GM19023 (cell line): ENCODE results near the gene DTD2.
"Not testable (repeated sequence)": the region's sequence is repeated elsewhere in the genome, so short reads cannot be mapped to it uniquely, and the experiment has no call there.

ENCODE experiments used
- ATAC-seq: cut with Tn5 transposase; IDR thresholded peaks from one replicate; pipeline ENCODE4 v1.9.1; 2021; ENCODE audit warnings: mild to moderate bottlenecking, moderate library complexity; ENCODE audit not compliant: unreplicated experiment

DTD2 gene

DNA sequence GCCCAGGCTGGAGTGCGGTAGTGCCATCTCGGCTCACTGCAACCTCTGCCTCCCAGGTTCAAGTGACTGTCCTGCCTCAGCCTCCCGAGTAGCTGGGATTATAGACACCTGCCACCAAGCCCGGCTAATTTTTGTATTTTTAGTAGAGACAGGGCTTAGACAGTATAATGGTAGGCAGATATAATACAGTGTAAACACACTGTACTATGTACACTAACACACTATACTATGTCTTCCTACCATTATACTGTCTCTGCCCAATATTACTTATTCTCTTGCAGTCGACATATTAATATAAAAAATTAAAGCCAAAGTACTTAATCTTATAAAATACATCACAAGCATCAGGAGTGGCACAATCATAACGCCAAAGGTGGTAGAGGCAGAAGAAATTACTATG lies 15.0 kb downstream of the DTD2 start:
- no peak for ATAC-seq

DNA sequence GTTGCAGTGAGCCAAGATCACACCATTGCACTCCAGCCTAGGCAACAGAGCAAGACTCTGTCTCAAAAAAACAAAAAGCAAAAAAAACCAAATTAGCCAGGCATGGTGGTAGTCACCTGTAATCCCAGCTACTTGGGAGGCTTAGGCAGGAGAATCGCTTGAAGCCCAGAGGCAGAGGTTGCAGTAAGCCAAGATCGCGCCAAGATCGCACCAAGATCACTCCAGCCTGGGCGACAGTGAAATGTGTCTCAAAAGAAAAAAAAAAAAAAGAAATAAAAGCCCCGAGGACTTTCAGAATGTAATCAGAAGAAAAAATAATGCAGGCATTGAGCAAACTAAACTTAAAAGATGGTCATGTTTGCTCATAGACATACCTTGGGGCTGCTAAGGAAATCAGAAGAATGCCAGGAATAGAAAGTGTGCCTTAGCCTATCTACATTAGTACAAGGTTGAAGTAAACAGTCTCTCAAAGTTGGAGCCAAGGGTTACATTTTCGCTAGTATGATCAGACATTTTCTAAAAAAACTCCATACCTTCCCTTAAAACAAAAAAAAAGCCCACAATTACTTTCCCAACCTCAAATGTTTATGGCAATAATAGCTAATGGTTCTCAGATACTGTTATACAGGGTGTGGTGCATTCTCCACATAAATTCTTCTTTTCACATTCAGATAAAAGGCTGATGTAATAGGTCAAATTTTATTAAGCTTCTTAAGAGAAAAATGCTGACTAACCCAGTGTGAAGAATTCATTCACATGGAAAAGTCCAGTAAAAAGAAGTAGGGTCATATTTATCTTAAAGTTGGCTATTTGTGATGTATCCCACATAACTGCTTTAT lies 15.8 kb downstream of the DTD2 start:
- ATAC-seq: no peak

DNA sequence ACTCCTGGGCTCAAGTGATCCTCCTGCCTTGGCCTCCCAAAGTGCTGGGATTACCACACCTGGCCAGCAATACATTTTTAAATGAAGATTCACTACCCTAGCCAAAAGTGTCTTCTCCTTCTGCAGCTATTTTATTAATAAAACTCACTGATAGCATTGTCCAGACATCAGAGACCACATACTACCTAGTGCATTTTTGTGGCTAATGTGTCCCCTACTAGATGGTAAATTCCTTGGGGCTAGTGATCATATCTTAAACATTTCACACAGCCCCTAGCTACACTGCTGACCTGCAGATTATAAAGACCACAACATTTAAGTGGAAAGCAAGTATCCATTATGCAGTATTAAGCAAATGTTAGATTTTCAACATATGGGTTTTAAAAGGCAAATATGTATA lies 17.0 kb downstream of the DTD2 start:
- ATAC-seq: no peak

DNA sequence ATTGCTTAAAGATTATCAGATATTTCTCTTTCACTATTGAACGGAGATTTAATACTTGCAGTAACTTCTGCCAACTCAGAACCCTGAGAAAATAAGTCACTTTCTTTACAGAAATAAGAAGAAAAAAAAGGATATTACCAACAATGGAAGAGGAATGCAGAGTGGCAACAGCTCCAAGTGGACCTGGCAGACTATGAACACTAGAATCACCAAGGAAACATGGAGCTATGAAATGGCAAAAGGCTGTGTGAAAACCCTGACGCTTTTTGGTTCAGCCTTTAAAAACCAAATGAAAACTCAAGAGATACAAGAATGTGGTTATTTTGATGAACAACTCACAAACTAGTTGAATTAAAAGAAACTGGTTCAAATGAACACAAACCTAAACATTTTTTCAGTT lies 17.7 kb downstream of the DTD2 start:
- ATAC-seq: no peak

DNA sequence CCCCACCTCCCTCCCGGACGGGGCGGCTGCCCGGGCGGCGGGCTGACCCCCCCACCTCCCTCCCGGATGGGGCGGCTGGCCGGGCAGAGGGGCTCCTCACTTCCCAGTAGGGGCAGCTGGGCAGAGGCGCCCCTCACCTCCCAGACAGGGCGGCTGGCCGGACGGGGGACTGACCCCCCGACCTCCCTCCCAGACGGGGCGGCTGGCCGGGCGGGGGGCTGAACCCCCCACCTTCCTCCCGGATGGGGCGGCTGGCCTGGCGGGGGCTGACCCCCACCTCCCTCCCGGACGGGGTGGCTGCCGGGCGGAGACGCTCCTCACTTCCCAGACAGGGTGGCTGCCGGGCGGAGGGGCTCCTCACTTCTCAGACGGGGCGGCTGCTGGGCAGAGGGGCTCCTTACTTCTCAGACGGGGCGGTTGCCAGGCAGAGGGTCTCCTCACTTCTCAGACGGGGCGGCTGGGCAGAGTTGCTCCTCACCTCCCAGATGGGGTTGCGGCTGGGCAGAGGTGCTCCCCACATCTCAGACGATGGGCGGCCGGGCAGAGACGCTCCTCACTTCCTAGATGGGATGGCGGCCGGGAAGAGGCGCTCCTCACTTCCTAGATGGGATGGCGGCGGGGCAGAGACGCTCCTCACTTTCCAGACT lies 20.1 kb downstream of the DTD2 start:
- not testable (repeated sequence) for ATAC-seq

DNA sequence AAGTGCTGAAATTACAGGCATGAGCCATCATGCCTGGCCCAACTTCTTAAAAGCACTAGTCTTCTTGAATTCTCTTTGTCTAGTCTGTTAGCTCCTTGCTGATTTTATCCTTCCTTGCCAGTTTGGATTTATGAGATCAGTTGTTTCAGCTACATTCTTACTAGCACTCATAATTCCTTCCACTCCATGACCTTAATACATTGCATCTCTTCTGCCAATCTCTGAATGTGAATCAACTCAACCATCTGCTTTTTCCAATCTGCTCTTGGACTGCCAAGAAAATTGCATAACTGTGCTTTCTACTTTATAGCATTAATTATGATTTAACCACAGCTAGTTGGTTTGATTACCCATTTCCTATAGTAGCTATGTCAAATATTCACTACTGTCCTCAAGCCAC lies 22.0 kb downstream of the DTD2 start:
- no peak for ATAC-seq

DNA sequence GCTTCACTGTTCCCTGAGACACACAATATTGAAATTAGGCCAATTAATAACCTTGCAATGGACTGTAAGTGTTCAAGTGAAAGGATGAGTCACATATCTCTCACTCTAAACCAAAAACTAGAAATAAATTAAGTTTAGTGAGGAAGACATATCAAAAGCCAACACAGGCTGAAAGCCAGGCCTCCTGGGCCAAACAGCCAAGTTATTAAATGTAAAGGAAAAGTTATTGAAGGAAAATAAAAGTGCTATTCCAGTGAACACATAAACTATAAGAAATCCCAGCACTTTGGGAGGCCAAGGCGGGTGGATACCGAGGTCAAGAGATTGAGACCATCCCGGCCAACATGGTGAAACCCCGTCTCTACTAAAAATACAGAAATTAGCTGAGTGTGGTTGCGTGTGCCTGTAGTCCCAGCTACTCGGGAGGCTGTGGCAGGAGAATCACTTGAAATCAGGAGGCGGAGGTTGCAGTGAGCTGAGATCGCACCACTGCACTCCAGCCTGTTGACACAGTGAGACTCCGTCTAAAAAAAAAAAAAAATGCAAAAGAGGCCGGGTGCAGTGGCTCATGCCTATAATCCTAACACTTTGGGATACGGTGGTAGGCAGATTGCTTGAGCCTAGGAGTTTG lies 26.6 kb downstream of the DTD2 start:
- no peak for ATAC-seq

DNA sequence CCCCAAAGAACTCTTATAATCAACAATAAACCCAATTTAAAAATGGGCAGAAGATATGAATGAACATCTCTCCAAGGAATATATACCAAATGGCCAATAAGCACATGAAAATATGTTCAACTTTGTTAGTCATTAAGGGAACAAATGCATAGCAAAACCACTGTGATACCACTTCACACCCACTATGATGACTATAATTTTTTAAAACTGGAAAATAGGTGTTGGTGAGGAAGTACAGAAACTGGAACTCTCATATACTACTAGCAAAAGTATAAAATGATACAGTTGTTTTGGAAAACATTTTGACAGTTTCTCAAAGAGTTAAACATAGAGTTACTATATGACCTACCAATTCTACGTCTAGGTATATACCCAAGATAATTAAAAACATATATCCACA lies 27.5 kb downstream of the DTD2 start:
- ATAC-seq: no peak

DNA sequence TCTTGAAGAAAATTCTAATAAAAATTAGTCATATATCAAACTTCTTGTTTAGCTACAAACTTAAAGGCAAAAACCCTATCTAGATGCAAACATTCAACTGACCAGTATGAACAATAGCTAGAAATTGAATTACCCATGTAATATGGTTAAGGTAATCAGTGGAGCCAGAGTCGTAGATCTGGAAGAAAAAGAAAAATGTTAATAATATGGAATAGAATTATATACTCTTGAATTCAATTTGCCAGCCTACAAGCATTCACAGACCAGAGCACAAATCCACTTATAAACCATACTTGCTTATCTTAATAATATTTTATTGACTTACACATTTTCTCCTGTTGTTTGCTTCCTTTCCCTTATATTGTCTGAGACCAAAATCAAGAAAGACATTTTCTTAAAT lies 29.3 kb downstream of the DTD2 start:
- ATAC-seq: no peak

DNA sequence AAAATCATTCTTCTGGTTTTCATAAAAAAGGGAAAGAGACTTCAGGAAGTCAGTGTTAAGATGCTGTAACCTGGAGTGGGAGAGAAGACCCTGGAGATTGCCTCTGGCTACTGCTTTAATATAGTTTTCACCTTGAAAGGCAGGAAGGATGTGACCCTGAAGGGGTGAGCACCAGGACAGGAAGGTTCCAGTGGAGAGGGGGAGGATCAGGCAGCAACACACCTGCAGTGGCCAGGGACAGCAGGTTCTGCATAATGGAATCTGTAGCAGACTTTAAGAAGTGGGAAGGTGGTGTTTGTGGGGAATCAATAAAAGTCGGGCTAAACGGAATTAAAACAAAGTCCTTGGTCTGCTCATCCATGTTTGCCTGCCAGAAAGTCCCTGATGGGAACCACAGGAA lies 30.6 kb downstream of the DTD2 start:
- ATAC-seq: no peak

DNA sequence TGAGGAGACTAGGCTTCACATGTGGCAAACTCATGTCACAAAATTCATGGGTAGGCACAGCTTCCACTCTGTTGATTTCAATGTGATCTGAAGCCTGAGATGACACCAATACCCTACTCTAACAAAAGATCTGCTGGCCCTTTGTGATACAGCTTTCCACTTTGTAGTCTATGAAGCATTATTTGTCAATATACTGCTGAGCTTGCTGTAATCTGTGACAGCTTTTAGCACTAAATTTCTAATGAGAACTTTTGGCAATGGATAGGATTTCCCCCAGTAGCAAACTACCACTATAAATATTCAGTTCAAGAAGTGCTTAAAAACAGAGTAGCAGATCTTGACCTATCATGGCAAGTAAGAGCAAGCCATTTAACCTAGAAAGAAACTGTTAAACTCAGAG lies 31.4 kb downstream of the DTD2 start:
- ATAC-seq: no peak

DNA sequence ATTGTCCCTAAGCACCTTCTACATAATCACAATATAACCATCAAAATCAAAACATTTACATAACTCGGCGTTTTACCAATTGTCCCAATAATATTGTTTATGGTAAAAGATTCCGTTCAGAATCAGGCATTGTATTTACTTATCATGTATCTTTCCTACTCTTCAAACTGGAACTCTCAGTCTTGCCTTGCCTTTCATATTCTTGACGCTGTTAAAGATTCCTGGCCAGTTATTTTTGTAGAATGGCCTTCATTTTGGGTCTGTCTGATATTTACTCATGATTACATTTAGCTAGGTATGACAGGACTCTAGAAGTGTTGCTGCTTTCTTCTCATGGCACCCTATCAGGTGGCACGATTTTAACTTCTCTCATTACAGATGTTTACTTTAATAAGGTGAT lies 36.1 kb downstream of the DTD2 start:
- no peak for ATAC-seq

DNA sequence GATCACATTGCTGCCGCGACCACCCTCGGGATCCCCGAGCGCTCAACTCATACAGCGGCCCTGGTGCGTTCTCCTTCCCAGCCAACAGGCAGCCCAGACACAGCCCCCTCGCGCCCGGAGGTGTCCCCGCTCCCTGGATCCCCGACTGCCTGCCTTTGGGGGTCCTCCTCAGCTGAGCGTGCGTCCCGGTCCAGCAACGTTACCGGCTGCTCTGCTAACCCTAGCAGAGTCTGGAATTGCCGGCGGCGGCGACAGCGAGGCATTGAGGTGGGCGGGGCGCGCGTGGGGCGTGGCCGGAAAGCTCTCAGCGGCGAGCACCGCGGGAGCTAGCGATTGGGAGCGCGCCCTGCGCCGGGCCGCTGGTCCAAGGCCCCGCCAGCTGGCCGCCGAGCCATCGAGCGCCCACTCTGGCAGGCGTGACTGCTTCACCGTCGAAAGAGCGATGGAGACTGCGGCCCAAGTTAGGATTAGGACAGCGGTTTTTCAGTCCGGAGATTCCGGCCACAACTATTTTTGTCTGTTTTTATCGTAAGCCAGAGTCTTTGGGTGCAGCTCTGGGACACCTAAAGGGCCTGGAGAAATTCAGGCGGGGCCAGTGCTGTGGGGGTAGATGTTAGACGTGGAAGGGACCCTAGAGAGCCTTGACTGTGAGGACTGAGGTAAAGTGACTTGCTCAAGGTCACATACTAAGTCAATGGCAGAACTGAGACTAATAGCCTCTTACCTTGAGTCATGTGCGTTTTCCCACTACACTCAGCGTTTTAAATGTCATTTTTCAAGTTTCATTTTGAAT lies 36.8 kb downstream of the DTD2 start, which contains the start of gene HEATR5A:
TSS of gene HEATR5A (minus strand) at position 232 of the 793 bp plus-strand sequence. CDS start 17,575 bp downstream, outside the sequence.
- ATAC-seq: peak; percentile 97

DNA sequence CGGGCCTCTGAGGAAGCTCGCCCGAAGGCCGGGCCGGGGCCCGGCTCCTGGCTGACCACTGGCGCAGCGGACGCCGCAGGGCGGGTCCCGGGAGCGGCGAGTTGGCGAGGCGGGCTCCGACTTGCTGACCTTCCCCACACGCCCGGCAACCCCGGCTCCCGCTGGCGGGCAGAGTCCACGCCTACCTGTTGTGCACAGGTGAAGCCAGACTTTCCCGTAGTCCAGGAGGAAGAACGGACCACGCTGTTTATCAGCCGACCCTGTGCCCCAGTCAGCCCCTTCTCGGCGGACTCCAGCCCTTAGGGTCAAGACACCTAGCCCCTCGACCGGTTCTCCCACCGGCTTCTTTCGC lies 37.4 kb downstream of the DTD2 start:
- ATAC-seq: peak; percentile 38

DNA sequence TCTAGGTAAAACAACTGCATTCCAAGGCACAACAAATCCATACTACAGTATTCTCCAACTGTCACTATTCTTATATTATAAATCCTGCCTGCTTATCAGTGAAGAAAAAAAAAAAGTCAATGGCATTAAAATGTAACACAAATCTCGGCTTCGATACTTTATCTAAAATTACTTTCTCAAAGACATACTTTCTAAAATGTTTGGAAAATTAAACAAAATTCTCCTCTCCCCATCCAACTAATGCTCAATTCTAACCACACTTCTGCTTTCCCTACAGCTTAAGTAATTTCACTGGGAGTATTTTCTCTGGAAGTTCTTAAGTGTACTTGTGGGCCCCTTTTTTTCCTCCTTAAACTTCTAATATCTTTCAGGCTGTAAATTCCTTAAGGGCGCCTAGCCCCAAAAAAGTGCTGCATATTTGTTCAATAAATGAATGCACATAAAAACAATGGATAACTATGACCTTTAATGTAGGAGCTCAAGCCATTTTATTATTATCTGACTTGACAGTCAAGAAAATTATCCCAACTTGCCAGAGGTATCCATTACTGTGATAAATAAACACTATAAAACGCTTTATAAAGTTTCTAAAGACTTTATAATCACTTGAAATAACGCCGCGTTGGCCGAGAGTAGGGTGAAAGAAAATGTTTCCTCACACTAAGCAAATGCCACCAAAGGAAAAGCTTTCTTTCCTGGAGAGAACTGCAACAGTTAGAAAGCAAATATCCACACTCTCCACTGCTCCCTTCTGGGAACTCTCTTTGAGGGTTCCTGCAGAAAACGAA lies 37.9 kb downstream of the DTD2 start:
- no peak for ATAC-seq

DNA sequence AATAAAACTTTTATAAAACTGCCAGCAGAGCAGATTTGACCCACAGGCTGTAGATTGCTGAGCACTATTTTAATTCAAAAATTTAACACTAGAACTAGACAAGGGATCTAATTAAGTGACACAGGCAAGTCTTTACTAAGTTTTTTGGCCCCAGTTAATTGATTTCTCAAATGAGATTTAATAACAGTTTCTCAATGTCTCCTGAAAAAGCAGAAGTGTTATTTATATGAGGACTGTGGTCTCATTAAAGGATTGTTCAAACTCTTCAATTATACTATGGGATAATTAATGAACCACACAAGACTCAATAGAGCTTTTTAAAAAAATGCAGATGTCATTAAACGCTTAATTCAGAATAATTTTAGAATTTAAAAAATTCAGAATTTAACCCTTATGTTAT lies 38.9 kb downstream of the DTD2 start:
- ATAC-seq: no peak

DNA sequence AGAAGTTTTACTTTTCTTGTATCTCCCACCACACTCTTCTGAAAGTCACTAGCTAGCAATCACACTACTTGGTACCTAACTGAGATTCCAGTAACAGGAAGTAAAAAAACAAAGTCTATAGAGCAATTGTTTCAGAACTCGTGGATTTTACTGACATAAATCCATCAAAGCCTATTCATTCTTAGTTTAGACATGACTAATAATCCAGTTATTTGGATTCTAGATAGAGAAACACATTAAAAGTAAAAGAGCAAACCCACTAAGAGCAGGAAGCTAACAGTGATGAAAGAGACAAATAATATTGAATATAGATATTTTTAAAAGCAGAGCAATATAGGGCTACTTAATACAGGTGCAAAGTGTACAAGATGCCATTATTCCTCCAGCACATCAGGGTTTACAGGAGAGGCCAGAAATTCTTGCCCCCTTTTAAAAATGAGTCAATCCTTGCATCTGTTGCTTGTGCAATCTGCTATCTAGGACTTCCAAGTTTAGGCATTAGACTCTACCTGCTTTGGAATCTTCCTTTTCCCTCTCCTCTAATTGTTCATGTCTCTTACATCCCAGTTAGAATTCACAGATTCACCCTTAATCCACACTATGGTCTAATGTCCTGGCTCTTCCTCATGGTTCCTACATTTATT lies 43.0 kb downstream of the DTD2 start:
- ATAC-seq: no peak

DNA sequence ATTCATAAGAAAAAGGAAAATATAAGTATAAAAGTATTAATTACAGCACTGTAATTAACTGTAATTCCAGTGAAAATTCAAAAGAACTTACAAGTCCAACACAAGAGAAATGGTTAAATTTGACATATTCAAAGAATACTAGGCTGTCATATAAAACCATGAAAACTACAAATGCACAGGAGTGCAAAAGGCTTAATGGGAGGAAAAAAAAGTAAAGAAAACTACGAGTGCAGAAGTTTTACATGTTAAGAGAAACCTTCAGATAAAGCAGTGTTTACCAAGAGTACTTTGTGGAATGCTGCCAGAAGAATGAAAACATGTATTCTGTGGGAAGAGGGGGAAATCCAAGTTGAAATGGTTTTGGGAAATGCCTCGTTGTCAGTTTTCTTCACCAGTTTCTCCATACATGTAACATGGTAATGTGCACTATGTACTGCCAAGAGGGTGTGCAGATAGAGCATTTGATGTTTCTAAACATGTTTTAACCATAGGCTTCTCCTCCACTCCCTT lies 46.0 kb downstream of the DTD2 start:
- no peak for ATAC-seq

DNA sequence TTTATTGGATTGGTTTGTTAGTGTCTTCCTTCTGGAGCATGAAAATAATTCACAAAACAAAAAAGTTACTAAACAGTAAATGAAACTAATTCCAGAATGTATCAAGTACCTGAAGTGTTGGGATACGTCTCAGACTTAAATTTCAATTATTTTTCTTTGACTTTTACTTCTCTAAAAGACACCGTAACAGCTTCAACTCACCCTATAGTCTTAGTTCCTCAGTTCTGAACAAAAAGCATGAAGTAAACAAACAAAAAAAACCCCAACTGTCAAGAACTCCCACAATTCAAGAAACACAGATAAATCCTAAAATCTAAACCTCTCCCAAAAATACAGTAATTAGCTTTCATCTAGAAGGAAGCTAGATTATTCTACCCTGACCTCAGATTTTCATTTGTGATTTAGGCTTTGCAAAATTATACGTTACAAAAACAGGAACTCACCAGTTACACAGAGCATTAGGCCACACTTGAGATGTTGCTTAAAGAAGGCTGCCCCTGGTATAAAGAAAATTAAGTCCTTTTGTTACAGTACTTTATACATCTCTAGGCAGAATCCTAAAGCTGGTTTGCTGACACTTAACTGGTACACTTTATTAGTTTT lies 47.2 kb downstream of the DTD2 start:
- no peak for ATAC-seq
